Activated T-helper 2 cell treated with anti-CD3 and anti-CD28 coated beads, Interferon-gamma antibody, Interleukin-2, Interleukin-4, amounts not matched to agents 10 μg/mL and 5 μg/mL and 100 μg/mL, durations not matched to agents 14 hours and 24 hours and 36 hours (primary cell): ENCODE measurements around the gene SIK3. TPM values are rescaled to one million over a fixed set of nuclear protein-coding genes. Genes with fewer than 3 reads are reported as not detected.

ENCODE experiments used
- DNase-seq: peaks from one replicate; pipeline ENCODE4 v3.0.0; 2021; ENCODE audit warnings: low spot score
- H3K27ac Mint-ChIP-seq: one replicate; pipeline ENCODE4 v1.8.0; 2021; ENCODE audit warnings: mixed read lengths
- H3K27me3 Mint-ChIP-seq: one replicate; pipeline ENCODE4 v1.8.0; 2021; ENCODE audit warnings: low read depth, mixed read lengths
- H3K36me3 Mint-ChIP-seq: one replicate; pipeline ENCODE4 v1.8.0; 2021; ENCODE audit warnings: low read depth, mixed read lengths
- H3K4me1 Mint-ChIP-seq: one replicate; pipeline ENCODE4 v1.8.0; 2021; ENCODE audit warnings: low read depth, mixed read lengths
- H3K4me3 Mint-ChIP-seq: one replicate; pipeline ENCODE4 v1.8.0; 2021; ENCODE audit warnings: low read depth, mild to moderate bottlenecking, moderate library complexity, mixed read lengths
- H3K9me3 Mint-ChIP-seq: one replicate; pipeline ENCODE4 v1.8.0; 2021; ENCODE audit warnings: mixed read lengths
- intact Hi-C: fragments of 100-400 bp; cut with micrococcal nuclease; formaldehyde crosslinking; loops from one replicate; pipeline ENCODE4 v1.15.1; 2023
- total RNA-seq: library from RNA; stranded (reverse); gene quantifications from 2 replicates; pipeline ENCODE4 v1.2.3, GENCODE V29; 2022

Gene SIK3
- total RNA-seq, 1 donor from 2014 or later, result 25.3 TPM

DNA sequence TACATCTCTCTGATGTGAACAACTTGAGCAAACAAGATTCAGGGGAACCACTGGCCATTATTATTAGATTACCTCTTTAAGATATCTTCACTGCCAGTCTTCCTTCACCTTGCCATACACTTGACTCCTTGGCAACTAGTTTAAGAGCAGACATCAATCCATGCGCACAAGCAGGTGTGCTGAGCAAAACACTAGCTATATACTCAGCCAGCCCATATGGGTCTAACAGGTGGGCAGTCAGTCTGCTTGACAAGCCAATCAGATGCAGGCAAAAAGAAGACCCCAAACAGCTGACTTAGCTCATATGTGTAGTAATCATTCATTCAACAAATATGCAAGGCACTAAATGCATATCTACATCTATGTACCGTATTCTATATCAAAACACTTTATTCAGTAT lies 101.2 kb downstream of the SIK3 start:
- no peak overlapping the region for H3K27ac Mint-ChIP-seq
- H3K4me1 Mint-ChIP-seq, result peaks cover 46% of the 10 kb centered on the region
- no peaks in the 10 kb centered on the region for H3K9me3 Mint-ChIP-seq
- H3K4me3 Mint-ChIP-seq, result no peak overlapping the region
- no peak for DNase-seq
- peaks cover 11% of the 10 kb centered on the region for H3K36me3 Mint-ChIP-seq
- no peaks in the 10 kb centered on the region for H3K27me3 Mint-ChIP-seq
- intact Hi-C loops, result no loop called here

- no peaks in the 10 kb centered on the region for H3K9me3 Mint-ChIP-seq
- intact Hi-C loops, result no loop called here
- no peaks in the 10 kb centered on the region for H3K27me3 Mint-ChIP-seq
- H3K4me1 Mint-ChIP-seq, result peaks cover 36% of the 10 kb centered on the region
- no peak for DNase-seq
- no peak overlapping the region for H3K4me3 Mint-ChIP-seq
- no peak overlapping the region for H3K27ac Mint-ChIP-seq
- peaks cover 5% of the 10 kb centered on the region for H3K36me3 Mint-ChIP-seq
Observed at GRCh38 chr11:116994195-116994594, 104.0 kb downstream of the SIK3 start.

- peaks cover 41% of the 10 kb centered on the region for H3K4me1 Mint-ChIP-seq
- no peaks in the 10 kb centered on the region for H3K9me3 Mint-ChIP-seq
Observed at GRCh38 chr11:116993599-116993998, 104.6 kb downstream of the SIK3 start.

DNA sequence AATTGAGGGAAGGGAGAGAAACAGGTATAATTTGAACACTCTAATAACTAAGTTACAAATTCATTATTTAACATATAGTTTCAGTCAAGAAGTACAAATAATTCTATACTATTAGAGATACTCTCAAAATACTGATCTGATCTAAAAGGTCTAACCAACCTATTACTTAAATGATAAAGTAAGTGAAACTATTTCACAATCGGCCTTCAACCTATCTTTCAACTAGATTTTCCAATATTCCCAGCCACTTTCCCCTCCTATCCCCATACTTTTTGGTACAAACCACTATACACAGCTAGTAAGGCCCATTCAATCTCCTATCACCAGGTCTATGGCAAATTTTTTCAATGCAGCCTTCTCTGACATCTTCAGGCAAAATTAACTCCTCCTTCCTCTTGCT lies 106.7 kb downstream of the SIK3 start:
- intact Hi-C loops, result no loop called here
- Mint-ChIP-seq H3K36me3 (peaks cover 7% of the 10 kb centered on the region), H3K4me3 (no peak overlapping the region), H3K9me3 (no peaks in the 10 kb centered on the region), H3K4me1 (peaks cover 50% of the 10 kb centered on the region), H3K27me3 (no peaks in the 10 kb centered on the region), H3K27ac (no peak overlapping the region)
- DNase-seq, result no peak

More at GRCh38 chr11:116993599-116993998, 104.6 kb downstream of the SIK3 start:
- intact Hi-C loops, result no loop called here
- H3K36me3 Mint-ChIP-seq, result peaks cover 4% of the 10 kb centered on the region
- H3K27me3 Mint-ChIP-seq, result no peaks in the 10 kb centered on the region
- H3K4me3 Mint-ChIP-seq, result no peak overlapping the region
- H3K27ac Mint-ChIP-seq, result peak overlapping the region; percentile 9
- DNase-seq, result no peak

- no peak for DNase-seq
- H3K27ac Mint-ChIP-seq, result no peak overlapping the region
- intact Hi-C loops, result no loop called here
- H3K36me3 Mint-ChIP-seq, result peaks cover 7% of the 10 kb centered on the region
- H3K27me3 Mint-ChIP-seq, result no peaks in the 10 kb centered on the region
- no peak overlapping the region for H3K4me3 Mint-ChIP-seq
- no peaks in the 10 kb centered on the region for H3K9me3 Mint-ChIP-seq
- peaks cover 57% of the 10 kb centered on the region for H3K4me1 Mint-ChIP-seq
Observed at GRCh38 chr11:116990811-116991210, 107.4 kb downstream of the SIK3 start.

GRCh38 chr11:116990061-116990473 lies 108.2 kb downstream of the SIK3 start:
- DNase-seq, result no peak
- H3K27me3 Mint-ChIP-seq, result no peaks in the 10 kb centered on the region
- peaks cover 7% of the 10 kb centered on the region for H3K36me3 Mint-ChIP-seq
- peaks cover 56% of the 10 kb centered on the region for H3K4me1 Mint-ChIP-seq
- no peaks in the 10 kb centered on the region for H3K9me3 Mint-ChIP-seq
- no peak overlapping the region for H3K4me3 Mint-ChIP-seq
- no peak overlapping the region for H3K27ac Mint-ChIP-seq
- intact Hi-C loops, result no loop called here

DNA sequence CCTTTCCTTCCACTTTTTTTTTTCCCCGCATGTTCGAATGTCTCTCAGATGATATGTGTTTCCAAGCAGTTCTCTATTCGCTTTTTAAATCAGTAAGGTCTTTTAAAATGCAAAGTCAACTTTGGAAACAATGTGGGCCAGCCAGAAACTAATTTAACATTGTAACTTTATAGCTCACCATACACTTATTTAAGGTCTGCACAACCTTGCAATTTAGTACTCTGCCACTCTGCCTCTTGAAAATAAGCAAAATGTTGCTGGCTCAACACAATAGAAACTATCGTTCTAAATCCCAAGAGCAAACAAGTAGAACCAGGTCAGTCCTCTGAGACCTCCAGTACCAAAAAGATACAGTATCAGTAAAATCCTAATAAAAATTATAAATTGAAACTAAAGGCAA lies 109.0 kb downstream of the SIK3 start:
- H3K4me3 Mint-ChIP-seq, result no peak overlapping the region
- peak overlapping the region; percentile 14 for H3K27ac Mint-ChIP-seq
- peaks cover 7% of the 10 kb centered on the region for H3K36me3 Mint-ChIP-seq
- H3K9me3 Mint-ChIP-seq, result no peaks in the 10 kb centered on the region
- peaks cover 60% of the 10 kb centered on the region for H3K4me1 Mint-ChIP-seq
- DNase-seq, result no peak
- intact Hi-C loops, result no loop called here
- no peaks in the 10 kb centered on the region for H3K27me3 Mint-ChIP-seq

GRCh38 chr11:116986521-116987105 lies 111.6 kb downstream of the SIK3 start:
- Mint-ChIP-seq H3K9me3 (no peaks in the 10 kb centered on the region), H3K4me1 (peaks cover 56% of the 10 kb centered on the region), H3K27me3 (no peaks in the 10 kb centered on the region), H3K36me3 (peaks cover 7% of the 10 kb centered on the region), H3K4me3 (peak overlapping the region; percentile 49), H3K27ac (peak overlapping the region; percentile 80)
- DNase-seq, result no peak
- intact Hi-C loops, result loop anchor here (1.0 kb wide), 6 partner anchors 17 to 77 kb away; no protein-coding TSS in a partner anchor

GRCh38 chr11:116984589-116984988 lies 113.6 kb downstream of the SIK3 start:
- no peak overlapping the region for H3K4me3 Mint-ChIP-seq
- intact Hi-C loops, result no loop called here
- H3K36me3 Mint-ChIP-seq, result peaks cover 9% of the 10 kb centered on the region
- H3K27ac Mint-ChIP-seq, result no peak overlapping the region
- H3K27me3 Mint-ChIP-seq, result no peaks in the 10 kb centered on the region
- no peaks in the 10 kb centered on the region for H3K9me3 Mint-ChIP-seq
- H3K4me1 Mint-ChIP-seq, result peaks cover 62% of the 10 kb centered on the region
- no peak for DNase-seq

DNA sequence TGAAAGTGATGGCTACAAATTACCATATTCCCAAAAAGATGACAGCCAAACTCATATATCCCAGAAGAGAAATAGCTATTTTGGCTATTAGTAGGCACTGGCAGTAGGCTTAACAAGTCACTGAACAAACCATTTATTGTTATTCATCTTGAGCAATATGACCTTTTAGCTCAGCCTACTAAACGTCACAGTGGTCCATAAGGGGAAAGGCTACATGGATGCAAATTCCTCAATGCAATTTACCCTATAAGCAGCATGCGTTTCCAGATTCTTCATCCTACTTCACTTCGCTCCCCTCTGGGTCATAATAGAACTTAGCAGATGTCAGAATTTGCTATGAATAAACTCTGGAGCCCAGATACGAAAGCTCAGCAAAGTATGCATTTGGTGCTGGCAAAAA lies 114.0 kb downstream of the SIK3 start:
- Mint-ChIP-seq H3K27me3 (no peaks in the 10 kb centered on the region), H3K4me3 (no peak overlapping the region), H3K36me3 (peaks cover 9% of the 10 kb centered on the region), H3K27ac (no peak overlapping the region), H3K4me1 (peaks cover 59% of the 10 kb centered on the region), H3K9me3 (no peaks in the 10 kb centered on the region)
- DNase-seq, result no peak
- intact Hi-C loops, result no loop called here

DNA sequence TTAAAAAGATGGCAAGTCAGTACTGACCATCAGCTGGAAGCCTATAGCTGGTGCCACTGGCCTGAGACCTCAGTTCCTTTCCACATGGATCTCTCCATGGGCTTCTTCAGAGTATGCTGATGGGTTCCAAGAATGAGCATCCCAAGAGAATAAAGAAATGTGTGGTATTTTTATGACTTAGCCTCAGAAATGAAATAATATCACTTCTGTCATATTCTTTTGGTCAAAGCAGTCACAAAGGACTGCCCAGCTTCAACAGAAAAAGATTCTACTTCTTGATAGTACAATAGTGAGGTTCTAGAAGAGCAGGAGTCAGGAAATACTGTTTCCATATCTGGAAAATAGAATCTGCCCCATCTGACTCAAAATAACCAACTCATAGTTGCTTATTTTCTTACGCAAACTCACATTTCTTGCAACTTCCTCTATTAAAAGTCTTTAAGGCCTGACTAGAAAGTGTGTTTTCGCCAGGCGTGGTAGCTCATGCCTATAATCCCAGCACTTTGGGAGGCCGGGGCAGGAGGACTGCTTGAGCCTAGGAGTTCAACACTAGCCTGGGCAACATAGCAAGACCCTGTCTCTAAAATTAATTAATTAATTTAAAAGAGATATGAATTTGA lies 116.9 kb downstream of the SIK3 start:
- Mint-ChIP-seq H3K4me3 (no peak overlapping the region), H3K27me3 (no peaks in the 10 kb centered on the region), H3K9me3 (no peaks in the 10 kb centered on the region), H3K4me1 (peaks cover 37% of the 10 kb centered on the region), H3K27ac (no peak overlapping the region), H3K36me3 (peaks cover 8% of the 10 kb centered on the region)
- intact Hi-C loops, result no loop called here
- DNase-seq, result no peak

- intact Hi-C loops, result no loop called here
- H3K4me1 Mint-ChIP-seq, result peaks cover 29% of the 10 kb centered on the region
- H3K36me3 Mint-ChIP-seq, result peaks cover 12% of the 10 kb centered on the region
- H3K9me3 Mint-ChIP-seq, result no peaks in the 10 kb centered on the region
- no peaks in the 10 kb centered on the region for H3K27me3 Mint-ChIP-seq
- peak overlapping the region; percentile 33 for H3K4me3 Mint-ChIP-seq
- H3K27ac Mint-ChIP-seq, result peak overlapping the region; percentile 25
- DNase-seq, result no peak
Observed at GRCh38 chr11:116980136-116980793, 118.0 kb downstream of the SIK3 start.

GRCh38 chr11:116976941-116977570 lies 121.2 kb downstream of the SIK3 start:
- no peak for DNase-seq
- Mint-ChIP-seq H3K36me3 (peaks cover 12% of the 10 kb centered on the region), H3K9me3 (no peaks in the 10 kb centered on the region), H3K4me1 (peaks cover 19% of the 10 kb centered on the region), H3K27ac (no peak overlapping the region), H3K4me3 (no peak overlapping the region), H3K27me3 (no peaks in the 10 kb centered on the region)
- intact Hi-C loops, result no loop called here
